ENCODE results near the gene SLC38A11.

DNA sequence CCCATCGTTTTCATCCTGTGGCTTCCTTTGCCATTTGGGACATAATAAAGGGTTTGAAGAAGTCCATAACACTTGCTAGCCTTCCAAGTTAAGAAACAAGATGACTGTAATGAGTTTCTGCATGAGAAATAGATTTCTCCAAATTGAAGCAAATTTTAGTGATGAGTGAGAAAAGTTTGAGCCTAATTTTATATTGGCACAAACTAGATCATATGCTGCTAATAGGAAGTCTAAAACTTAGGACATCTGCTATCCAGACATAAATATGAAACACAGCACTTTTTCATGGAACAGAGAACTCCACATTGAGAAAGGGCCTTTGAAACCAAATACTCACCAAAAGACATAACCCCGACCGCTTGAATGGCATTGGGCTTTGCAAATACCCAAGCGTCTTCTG, 39.8 kb downstream of the SLC38A11 start:
- TF ChIP-seq POLR2AphosphoS5 (IDR thresholded peaks at IDR 0.05; ENCODE audit: low read depth, low read length) = no peak
- TF ChIP-seq, protein P1, sequence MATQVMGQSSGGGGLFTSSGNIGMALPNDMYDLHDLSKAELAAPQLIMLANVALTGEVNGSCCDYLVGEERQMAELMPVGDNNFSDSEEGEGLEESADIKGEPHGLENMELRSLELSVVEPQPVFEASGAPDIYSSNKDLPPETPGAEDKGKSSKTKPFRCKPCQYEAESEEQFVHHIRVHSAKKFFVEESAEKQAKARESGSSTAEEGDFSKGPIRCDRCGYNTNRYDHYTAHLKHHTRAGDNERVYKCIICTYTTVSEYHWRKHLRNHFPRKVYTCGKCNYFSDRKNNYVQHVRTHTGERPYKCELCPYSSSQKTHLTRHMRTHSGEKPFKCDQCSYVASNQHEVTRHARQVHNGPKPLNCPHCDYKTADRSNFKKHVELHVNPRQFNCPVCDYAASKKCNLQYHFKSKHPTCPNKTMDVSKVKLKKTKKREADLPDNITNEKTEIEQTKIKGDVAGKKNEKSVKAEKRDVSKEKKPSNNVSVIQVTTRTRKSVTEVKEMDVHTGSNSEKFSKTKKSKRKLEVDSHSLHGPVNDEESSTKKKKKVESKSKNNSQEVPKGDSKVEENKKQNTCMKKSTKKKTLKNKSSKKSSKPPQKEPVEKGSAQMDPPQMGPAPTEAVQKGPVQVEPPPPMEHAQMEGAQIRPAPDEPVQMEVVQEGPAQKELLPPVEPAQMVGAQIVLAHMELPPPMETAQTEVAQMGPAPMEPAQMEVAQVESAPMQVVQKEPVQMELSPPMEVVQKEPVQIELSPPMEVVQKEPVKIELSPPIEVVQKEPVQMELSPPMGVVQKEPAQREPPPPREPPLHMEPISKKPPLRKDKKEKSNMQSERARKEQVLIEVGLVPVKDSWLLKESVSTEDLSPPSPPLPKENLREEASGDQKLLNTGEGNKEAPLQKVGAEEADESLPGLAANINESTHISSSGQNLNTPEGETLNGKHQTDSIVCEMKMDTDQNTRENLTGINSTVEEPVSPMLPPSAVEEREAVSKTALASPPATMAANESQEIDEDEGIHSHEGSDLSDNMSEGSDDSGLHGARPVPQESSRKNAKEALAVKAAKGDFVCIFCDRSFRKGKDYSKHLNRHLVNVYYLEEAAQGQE (IDR thresholded peaks at IDR 0.05; ENCODE audit: insufficient read depth in 1 of 2, low read depth in 2 of 2, low read length in 1 of 2) = no peak
- TF ChIP-seq, protein P2, sequence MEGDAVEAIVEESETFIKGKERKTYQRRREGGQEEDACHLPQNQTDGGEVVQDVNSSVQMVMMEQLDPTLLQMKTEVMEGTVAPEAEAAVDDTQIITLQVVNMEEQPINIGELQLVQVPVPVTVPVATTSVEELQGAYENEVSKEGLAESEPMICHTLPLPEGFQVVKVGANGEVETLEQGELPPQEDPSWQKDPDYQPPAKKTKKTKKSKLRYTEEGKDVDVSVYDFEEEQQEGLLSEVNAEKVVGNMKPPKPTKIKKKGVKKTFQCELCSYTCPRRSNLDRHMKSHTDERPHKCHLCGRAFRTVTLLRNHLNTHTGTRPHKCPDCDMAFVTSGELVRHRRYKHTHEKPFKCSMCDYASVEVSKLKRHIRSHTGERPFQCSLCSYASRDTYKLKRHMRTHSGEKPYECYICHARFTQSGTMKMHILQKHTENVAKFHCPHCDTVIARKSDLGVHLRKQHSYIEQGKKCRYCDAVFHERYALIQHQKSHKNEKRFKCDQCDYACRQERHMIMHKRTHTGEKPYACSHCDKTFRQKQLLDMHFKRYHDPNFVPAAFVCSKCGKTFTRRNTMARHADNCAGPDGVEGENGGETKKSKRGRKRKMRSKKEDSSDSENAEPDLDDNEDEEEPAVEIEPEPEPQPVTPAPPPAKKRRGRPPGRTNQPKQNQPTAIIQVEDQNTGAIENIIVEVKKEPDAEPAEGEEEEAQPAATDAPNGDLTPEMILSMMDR (IDR thresholded peaks at IDR 0.05) = no peak
- TF ChIP-seq TCF7L2 (IDR thresholded peaks at IDR 0.05; ENCODE audit: low read depth, low read length) = no peak
- TF ChIP-seq SIN3A (IDR thresholded peaks at IDR 0.05; ENCODE audit: borderline replicate concordance, insufficient read depth, low read depth, low read length) = no peak
